K562 (cell line): ENCODE measurements around the gene P2RY11. TPM values are rescaled to one million over a fixed set of nuclear protein-coding genes. Genes with fewer than 3 reads are reported as not detected.

ENCODE experiments used
- polyA plus RNA-seq, 8 experiments: library from polyadenylated mRNA; depleted of rRNA in 4 of 8; stranded (reverse) in 5 of 8; unstranded in 3 of 8; fragments of >200 nt; fragmentation: Nextera tagmentation in 2 of 8; fragmentation: Illumina TruSeq in 1 of 8; extraction: Ambion mirVana in 2 of 8; extraction: Trizol in 1 of 8; gene quantifications; 2 replicates each; pipeline versions ENCODE4 v1.2.1 to v1.2.3, GENCODE V29; 2011 to 2014; ENCODE audit warnings: inconsistent platforms in 1 of 8, missing spikeins in 1 of 8
- total RNA-seq, 7 experiments: library from RNA; depleted of rRNA in 6 of 7; stranded (reverse); fragments of >200 nt in 6 of 7; fragmentation: Illumina TruSeq in 2 of 7; extraction: Trizol in 2 of 7; gene quantifications; 2 replicates each; pipeline versions ENCODE4 v1.2.1 to v1.2.3, GENCODE V29; 2011 to 2021; ENCODE audit warnings: low replicate concordance in 1 of 7
- TF ChIP-seq, protein P1 (sequence below): fragments of 200-600 bp; sonication (generic); IDR thresholded peaks from one replicate; pipeline ENCODE4 v1.6.1; 2012; ENCODE audit warnings: mild to moderate bottlenecking, low read depth, low read length, inconsistent platforms

P2RY11 gene
- total and polyA plus RNA-seq, 9 of the 15 experiments (the other 6 are each of a cell fraction or from before 2014, with no cell fraction given), result 0.03 to 10.1 (median 1.5) TPM

DNA sequence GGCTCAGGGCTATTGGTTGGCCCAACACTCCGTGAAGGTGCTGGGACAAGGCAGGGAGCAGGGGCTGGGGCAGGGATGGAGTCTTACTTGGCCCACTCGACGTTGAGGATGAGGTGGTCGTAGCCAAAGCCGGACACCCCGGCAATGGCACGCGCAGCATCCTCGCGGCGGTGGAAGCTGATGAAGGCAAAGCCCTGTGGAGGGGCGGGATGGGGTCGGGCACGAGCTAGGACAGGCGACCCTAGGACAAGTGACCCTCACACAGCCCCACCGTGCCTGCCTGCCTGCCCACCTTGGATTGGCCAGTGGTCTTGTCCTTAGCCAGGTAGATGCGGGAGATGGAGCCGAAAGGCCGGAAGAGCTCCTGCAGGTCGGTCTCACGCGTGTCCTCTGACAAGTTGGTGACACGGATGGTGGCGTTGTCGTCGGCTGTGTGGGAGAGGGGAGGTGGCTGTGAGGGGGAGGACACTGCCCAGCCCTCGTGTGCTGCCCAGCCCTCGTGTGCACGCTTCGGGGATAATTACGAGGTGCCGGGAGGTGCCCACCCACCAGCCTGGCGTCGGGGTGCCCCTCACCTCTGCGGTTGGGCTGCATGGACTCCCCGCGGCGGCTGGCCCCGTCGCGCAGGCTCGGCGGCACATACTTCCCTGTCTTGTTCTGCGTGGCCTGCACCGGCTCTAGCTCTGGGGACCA is 4.0 kb downstream of the P2RY11 start (continued):
- TF ChIP-seq, protein P1, sequence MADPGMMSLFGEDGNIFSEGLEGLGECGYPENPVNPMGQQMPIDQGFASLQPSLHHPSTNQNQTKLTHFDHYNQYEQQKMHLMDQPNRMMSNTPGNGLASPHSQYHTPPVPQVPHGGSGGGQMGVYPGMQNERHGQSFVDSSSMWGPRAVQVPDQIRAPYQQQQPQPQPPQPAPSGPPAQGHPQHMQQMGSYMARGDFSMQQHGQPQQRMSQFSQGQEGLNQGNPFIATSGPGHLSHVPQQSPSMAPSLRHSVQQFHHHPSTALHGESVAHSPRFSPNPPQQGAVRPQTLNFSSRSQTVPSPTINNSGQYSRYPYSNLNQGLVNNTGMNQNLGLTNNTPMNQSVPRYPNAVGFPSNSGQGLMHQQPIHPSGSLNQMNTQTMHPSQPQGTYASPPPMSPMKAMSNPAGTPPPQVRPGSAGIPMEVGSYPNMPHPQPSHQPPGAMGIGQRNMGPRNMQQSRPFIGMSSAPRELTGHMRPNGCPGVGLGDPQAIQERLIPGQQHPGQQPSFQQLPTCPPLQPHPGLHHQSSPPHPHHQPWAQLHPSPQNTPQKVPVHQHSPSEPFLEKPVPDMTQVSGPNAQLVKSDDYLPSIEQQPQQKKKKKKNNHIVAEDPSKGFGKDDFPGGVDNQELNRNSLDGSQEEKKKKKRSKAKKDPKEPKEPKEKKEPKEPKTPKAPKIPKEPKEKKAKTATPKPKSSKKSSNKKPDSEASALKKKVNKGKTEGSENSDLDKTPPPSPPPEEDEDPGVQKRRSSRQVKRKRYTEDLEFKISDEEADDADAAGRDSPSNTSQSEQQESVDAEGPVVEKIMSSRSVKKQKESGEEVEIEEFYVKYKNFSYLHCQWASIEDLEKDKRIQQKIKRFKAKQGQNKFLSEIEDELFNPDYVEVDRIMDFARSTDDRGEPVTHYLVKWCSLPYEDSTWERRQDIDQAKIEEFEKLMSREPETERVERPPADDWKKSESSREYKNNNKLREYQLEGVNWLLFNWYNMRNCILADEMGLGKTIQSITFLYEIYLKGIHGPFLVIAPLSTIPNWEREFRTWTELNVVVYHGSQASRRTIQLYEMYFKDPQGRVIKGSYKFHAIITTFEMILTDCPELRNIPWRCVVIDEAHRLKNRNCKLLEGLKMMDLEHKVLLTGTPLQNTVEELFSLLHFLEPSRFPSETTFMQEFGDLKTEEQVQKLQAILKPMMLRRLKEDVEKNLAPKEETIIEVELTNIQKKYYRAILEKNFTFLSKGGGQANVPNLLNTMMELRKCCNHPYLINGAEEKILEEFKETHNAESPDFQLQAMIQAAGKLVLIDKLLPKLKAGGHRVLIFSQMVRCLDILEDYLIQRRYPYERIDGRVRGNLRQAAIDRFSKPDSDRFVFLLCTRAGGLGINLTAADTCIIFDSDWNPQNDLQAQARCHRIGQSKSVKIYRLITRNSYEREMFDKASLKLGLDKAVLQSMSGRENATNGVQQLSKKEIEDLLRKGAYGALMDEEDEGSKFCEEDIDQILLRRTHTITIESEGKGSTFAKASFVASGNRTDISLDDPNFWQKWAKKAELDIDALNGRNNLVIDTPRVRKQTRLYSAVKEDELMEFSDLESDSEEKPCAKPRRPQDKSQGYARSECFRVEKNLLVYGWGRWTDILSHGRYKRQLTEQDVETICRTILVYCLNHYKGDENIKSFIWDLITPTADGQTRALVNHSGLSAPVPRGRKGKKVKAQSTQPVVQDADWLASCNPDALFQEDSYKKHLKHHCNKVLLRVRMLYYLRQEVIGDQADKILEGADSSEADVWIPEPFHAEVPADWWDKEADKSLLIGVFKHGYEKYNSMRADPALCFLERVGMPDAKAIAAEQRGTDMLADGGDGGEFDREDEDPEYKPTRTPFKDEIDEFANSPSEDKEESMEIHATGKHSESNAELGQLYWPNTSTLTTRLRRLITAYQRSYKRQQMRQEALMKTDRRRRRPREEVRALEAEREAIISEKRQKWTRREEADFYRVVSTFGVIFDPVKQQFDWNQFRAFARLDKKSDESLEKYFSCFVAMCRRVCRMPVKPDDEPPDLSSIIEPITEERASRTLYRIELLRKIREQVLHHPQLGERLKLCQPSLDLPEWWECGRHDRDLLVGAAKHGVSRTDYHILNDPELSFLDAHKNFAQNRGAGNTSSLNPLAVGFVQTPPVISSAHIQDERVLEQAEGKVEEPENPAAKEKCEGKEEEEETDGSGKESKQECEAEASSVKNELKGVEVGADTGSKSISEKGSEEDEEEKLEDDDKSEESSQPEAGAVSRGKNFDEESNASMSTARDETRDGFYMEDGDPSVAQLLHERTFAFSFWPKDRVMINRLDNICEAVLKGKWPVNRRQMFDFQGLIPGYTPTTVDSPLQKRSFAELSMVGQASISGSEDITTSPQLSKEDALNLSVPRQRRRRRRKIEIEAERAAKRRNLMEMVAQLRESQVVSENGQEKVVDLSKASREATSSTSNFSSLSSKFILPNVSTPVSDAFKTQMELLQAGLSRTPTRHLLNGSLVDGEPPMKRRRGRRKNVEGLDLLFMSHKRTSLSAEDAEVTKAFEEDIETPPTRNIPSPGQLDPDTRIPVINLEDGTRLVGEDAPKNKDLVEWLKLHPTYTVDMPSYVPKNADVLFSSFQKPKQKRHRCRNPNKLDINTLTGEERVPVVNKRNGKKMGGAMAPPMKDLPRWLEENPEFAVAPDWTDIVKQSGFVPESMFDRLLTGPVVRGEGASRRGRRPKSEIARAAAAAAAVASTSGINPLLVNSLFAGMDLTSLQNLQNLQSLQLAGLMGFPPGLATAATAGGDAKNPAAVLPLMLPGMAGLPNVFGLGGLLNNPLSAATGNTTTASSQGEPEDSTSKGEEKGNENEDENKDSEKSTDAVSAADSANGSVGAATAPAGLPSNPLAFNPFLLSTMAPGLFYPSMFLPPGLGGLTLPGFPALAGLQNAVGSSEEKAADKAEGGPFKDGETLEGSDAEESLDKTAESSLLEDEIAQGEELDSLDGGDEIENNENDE, result peak; percentile 2
